Osteoblast (primary cell): ENCODE data around the gene TRIM24. TPM values are rescaled to one million over a fixed set of nuclear protein-coding genes. Genes with fewer than 3 reads are reported as not detected.

Source experiments
- DNase-seq: peaks from one replicate; pipeline ENCODE4 v3.0.0; 2011; ENCODE audit warnings: low spot score, mixed read lengths; ENCODE audit not compliant: insufficient read length; ENCODE audit errors: missing footprints
- H2AFZ ChIP-seq: 2 replicates; pipeline ENCODE4 v1.6.0; 2011; ENCODE audit warnings: mild to moderate bottlenecking, low read length
- H3K27ac ChIP-seq: 2 replicates; pipeline ENCODE4 v1.5.1; 2011; ENCODE audit warnings: mild to moderate bottlenecking, low read depth, low read length, moderate library complexity
- H3K27me3 ChIP-seq: 2 replicates; pipeline ENCODE4 v1.6.0; 2012; ENCODE audit warnings: mild to moderate bottlenecking, control low read depth, inconsistent platforms, low read length, moderate library complexity; ENCODE audit not compliant: insufficient read depth
- H3K36me3 ChIP-seq: 2 replicates; pipeline ENCODE4 v1.5.1; 2011; ENCODE audit warnings: mild to moderate bottlenecking, low read length, control low read depth, moderate library complexity; ENCODE audit not compliant: insufficient read depth
- H3K4me1 ChIP-seq: 2 replicates; pipeline ENCODE4 v1.5.1; 2011; ENCODE audit warnings: mild to moderate bottlenecking, low read length, control low read depth, moderate library complexity; ENCODE audit not compliant: insufficient read depth
- H3K4me2 ChIP-seq: 2 replicates; pipeline ENCODE4 v1.6.0; 2011; ENCODE audit warnings: mild to moderate bottlenecking, low read length; ENCODE audit not compliant: insufficient read depth
- H3K4me3 ChIP-seq: fragments of 200-600 bp; sonication (generic); 3 replicates; pipeline ENCODE4 v1.5.1; 2012; ENCODE audit warnings: mild to moderate bottlenecking, low read length, inconsistent platforms; ENCODE audit not compliant: insufficient read depth
- H3K79me2 ChIP-seq: 2 replicates; pipeline ENCODE4 v1.6.0; 2012; ENCODE audit warnings: mild to moderate bottlenecking, low read length, control low read depth, inconsistent platforms; ENCODE audit not compliant: insufficient read depth
- H3K9me3 ChIP-seq: 2 replicates; pipeline ENCODE4 v1.5.1; 2011; ENCODE audit warnings: low read depth, low read length, control low read depth
- H4K20me1 ChIP-seq: 2 replicates; pipeline ENCODE4 v1.6.0; 2012; ENCODE audit warnings: mild to moderate bottlenecking, low read length, control low read depth; ENCODE audit not compliant: insufficient read depth
- CTCF ChIP-seq: IDR thresholded peaks from 2 replicates; pipeline ENCODE4 v1.5.1; 2011; ENCODE audit warnings: mild to moderate bottlenecking, low read depth, low read length, moderate library complexity; ENCODE audit errors: extremely low read depth
- total RNA-seq: library from RNA; depleted of rRNA; stranded (reverse); fragments of >200 nt; gene quantifications from 2 replicates; pipeline ENCODE4 v1.2.3, GENCODE V29; 2012

TRIM24 gene
- total RNA-seq, 1 donor = 8.0 TPM

- no peak for TF ChIP-seq CTCF
- no peaks in the 10 kb centered on the region for H3K36me3 ChIP-seq
- no peaks in the 10 kb centered on the region for H3K9me3 ChIP-seq
- no peak overlapping the region for H2AFZ ChIP-seq
- no peaks in the 10 kb centered on the region for H4K20me1 ChIP-seq
- H3K27me3 ChIP-seq = no peaks in the 10 kb centered on the region
- no peak overlapping the region for H3K4me2 ChIP-seq
- H3K4me3 ChIP-seq = no peak overlapping the region
- H3K27ac ChIP-seq = no peak overlapping the region
- H3K79me2 ChIP-seq = peaks cover 61% of the 10 kb centered on the region
- H3K4me1 ChIP-seq = no peaks in the 10 kb centered on the region
- DNase-seq = no peak
These were observed 31.7 kb downstream of the TRIM24 start for GRCh38 chr7:138491612-138492386.

- H3K36me3 ChIP-seq = no peaks in the 10 kb centered on the region
- H3K4me3 ChIP-seq = no peak overlapping the region
- no peaks in the 10 kb centered on the region for H3K27me3 ChIP-seq
- no peak for DNase-seq
- H3K4me2 ChIP-seq = no peak overlapping the region
- H4K20me1 ChIP-seq = no peaks in the 10 kb centered on the region
- H3K4me1 ChIP-seq = no peaks in the 10 kb centered on the region
- peaks cover 62% of the 10 kb centered on the region for H3K79me2 ChIP-seq
- no peak overlapping the region for H3K27ac ChIP-seq
- no peak for TF ChIP-seq CTCF
- H3K9me3 ChIP-seq = no peaks in the 10 kb centered on the region
- H2AFZ ChIP-seq = no peak overlapping the region
These were observed 32.4 kb downstream of the TRIM24 start for GRCh38 chr7:138492423-138492822.

GRCh38 chr7:138493535-138493934, 33.5 kb downstream of the TRIM24 start:
- TF ChIP-seq CTCF = no peak
- no peak overlapping the region for H3K4me3 ChIP-seq
- no peaks in the 10 kb centered on the region for H3K27me3 ChIP-seq
- no peaks in the 10 kb centered on the region for H4K20me1 ChIP-seq
- DNase-seq = no peak
- no peaks in the 10 kb centered on the region for H3K36me3 ChIP-seq
- no peaks in the 10 kb centered on the region for H3K9me3 ChIP-seq
- H3K27ac ChIP-seq = no peak overlapping the region
- no peak overlapping the region for H2AFZ ChIP-seq
- H3K79me2 ChIP-seq = peaks cover 63% of the 10 kb centered on the region
- no peaks in the 10 kb centered on the region for H3K4me1 ChIP-seq
- H3K4me2 ChIP-seq = no peak overlapping the region

GRCh38 chr7:138495485-138495884, 35.4 kb downstream of the TRIM24 start:
- DNase-seq = no peak
- Histone ChIP-seq H3K4me1 (no peaks in the 10 kb centered on the region), H3K4me2 (no peak overlapping the region), H3K9me3 (no peaks in the 10 kb centered on the region), H2AFZ (no peak overlapping the region), H3K4me3 (no peak overlapping the region), H3K79me2 (peaks cover 72% of the 10 kb centered on the region), H4K20me1 (no peaks in the 10 kb centered on the region), H3K27me3 (no peaks in the 10 kb centered on the region), H3K36me3 (no peaks in the 10 kb centered on the region), H3K27ac (no peak overlapping the region)
- TF ChIP-seq CTCF = no peak
